ENCODE results near the gene PCDHB10.
"Not testable (repeated sequence)": the region's sequence is repeated elsewhere in the genome, so short reads cannot be mapped to it uniquely, and the experiment has no call there.

Gene PCDHB10

DNA sequence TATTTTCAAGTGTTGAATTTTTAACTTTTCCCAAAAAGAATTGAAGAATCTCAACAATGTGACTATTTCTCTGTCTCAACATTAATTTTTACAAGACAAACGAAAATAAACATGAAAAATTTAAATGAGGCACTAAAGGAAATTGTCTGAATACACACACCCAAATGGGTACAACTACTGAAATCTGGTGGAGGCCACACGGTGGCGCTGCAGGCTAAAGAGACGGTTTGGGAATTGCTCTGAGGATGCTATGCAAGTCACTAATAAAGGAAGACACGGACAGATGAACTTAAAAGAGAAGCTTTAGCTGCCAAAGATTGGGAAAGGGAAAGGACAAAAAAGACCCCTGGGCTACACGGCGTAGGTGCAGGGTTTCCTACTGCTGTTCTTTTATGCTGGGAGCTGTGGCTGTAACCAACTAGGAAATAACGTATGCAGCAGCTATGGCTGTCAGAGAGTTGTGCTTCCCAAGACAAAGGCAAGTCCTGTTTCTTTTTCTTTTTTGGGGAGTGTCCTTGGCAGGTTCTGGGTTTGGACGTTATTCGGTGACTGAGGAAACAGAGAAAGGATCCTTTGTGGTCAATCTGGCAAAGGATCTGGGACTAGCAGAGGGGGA, at the start of gene PCDHB10:
TSS of gene PCDHB10 (plus strand) at position 244 of the 616 bp plus-strand sequence. CDS start at position 444, 200 bp downstream.
- peak; percentile 89 for DNase-seq

DNA sequence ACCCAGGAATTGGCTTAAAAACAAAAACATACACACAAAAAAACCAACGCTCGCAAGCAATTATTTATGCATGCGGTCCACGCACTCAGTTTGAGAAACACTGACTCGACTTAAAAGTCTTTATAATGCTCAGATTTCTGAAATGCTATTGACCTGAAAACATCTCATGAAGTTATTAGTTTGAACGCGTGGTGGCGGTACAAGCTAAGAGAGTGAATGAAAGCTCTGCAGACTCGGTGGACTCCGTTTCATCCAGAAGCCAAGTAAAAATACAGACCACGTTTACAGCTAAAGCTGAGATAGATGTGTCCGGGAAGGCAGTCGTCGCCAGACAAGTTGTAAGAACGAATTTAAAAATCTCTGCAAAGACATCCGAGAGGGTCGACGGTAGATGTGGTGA, 42.3 kb upstream of the PCDHB10 start, which contains the start of gene PCDHB6:
TSS of gene PCDHB6 (plus strand) at position 246 of the 400 bp plus-strand sequence. CDS start 201 bp downstream, outside the sequence.
- peak; percentile 46 for DNase-seq

DNA sequence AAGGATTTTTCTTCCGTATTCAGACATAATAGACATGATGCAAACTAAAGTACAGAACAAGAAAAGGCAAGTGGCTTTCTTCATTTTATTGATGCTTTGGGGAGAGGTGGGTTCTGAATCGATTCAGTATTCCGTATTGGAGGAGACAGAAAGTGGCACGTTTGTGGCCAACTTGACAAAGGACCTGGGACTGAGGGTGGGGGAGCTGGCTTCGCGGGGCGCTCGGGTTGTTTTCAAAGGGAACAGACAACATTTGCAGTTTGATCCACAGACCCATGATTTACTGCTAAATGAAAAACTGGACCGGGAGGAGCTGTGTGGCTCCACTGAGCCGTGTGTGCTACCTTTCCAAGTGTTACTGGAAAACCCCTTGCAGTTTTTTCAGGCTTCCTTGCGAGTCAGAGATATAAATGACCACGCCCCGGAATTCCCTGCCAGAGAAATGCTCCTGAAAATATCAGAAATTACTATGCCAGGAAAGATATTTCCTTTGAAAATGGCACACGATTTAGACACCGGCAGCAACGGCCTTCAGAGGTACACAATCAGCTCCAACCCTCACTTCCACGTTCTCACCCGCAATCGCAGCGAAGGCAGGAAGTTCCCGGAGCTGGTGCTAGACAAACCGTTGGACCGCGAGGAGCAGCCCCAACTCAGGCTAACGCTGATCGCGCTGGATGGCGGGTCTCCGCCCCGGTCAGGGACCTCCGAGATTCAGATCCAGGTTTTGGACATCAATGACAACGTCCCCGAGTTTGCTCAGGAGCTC, 41.7 kb upstream of the PCDHB10 start:
- DNase-seq, result no peak

DNA sequence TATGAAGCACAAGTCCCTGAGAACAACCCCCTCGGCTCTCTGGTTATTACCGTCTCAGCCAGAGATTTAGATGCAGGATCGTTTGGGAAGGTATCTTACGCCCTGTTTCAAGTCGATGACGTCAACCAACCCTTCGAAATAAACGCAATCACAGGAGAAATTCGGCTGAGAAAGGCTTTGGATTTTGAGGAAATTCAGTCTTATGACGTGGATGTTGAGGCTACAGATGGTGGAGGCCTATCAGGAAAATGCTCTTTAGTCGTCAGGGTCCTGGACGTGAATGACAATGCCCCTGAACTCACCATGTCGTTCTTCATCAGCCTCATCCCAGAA, 41.2 kb upstream of the PCDHB10 start:
- DNase-seq, result no peak

DNA sequence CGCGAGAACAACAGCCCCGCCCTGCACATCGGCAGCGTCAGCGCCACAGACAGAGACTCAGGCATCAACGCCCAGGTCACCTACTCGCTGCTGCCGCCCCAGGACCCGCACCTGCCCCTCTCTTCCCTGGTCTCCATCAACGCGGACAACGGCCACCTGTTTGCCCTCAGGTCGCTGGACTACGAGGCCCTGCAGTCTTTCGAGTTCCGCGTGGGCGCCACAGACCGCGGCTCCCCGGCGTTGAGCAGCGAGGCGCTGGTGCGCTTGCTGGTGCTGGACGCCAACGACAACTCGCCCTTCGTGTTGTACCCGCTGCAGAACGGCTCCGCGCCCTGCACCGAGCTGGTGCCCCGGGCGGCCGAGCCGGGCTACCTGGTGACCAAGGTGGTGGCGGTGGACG, 40.5 kb upstream of the PCDHB10 start:
- DNase-seq, result not testable (repeated sequence)

DNA sequence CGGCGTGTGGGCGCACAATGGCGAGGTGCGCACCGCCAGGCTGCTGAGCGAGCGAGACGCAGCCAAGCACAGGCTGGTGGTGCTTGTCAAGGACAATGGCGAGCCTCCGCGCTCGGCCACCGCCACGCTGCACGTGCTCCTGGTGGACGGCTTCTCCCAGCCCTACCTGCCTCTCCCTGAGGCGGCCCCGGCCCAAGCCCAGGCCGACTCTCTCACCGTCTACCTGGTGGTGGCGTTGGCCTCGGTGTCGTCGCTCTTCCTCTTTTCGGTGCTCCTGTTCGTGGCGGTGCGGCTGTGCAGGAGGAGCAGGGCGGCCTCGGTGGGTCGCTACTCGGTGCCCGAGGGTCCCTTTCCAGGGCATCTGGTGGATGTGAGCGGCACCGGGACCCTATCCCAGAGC, 40.1 kb upstream of the PCDHB10 start:
- not testable (repeated sequence) for DNase-seq

DNA sequence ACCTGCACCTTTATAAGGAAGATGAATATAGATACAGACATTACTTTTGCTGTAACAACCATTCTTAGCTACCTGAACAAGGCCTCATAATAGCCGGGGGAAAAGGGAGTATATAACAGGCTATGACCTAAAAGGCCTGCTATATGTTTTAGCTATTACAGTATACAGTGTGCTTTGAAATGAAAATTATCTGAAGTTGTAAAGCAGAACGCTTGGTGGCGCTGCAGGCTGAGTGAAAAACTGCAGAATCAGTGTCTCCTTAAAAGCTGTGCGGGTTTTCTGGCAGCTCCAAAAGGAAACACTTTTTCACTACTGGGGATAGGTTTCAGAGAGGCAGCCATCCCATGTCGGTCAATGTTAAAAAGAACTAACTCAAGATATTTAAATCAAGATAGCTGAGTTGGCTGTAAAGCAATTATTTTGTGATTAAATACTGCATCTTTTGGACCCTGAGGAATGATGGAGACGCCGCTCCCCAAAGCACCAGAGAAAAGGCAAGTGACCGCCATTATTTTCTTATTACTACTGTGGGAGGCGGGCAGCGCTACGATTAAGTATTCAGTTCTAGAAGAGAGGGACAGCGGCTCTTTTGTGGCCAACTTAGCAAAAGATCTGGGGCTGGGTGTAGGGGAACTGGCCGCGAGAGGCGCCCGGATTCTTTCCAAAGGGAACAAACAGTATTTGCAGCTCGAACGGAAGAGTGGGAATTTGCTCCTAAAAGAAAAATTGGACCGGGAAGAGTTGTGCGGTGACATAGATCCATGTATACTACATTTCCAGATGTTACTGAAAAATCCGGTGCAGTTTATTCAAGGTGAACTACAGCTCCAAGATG, 36.4 kb upstream of the PCDHB10 start:
- peak; percentile 80 for DNase-seq

DNA sequence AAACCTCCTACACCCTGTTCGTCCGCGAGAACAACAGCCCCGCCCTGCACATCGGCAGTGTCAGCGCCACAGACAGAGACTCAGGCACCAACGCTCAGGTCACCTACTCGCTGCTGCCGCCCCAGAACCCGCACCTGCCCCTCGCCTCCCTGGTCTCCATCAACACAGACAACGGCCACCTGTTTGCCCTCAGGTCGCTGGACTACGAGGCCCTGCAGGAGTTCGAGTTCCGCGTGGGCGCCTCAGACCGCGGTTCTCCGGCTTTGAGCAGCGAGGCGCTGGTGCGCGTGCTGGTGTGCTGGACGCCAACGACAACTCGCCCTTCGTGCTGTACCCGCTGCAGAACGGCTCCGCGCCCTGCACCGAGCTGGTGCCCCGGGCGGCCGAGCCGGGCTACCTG, 34.8 kb upstream of the PCDHB10 start:
- not testable (repeated sequence) for DNase-seq

DNA sequence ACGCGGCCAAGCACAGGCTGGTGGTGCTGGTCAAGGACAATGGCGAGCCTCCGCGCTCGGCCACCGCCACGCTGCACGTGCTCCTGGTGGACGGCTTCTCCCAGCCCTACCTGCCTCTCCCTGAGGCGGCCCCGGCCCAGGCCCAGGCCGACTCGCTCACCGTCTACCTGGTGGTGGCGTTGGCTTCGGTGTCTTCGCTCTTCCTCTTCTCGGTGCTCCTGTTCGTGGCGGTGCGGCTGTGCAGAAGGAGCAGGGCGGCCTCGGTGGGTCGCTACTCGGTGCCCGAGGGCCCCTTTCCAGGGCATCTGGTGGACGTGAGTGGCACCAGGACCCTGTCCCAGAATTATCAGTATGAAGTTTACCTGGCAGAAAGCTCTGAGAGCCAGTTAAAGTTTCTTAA, 34.3 kb upstream of the PCDHB10 start:
- DNase-seq, result not testable (repeated sequence)

DNA sequence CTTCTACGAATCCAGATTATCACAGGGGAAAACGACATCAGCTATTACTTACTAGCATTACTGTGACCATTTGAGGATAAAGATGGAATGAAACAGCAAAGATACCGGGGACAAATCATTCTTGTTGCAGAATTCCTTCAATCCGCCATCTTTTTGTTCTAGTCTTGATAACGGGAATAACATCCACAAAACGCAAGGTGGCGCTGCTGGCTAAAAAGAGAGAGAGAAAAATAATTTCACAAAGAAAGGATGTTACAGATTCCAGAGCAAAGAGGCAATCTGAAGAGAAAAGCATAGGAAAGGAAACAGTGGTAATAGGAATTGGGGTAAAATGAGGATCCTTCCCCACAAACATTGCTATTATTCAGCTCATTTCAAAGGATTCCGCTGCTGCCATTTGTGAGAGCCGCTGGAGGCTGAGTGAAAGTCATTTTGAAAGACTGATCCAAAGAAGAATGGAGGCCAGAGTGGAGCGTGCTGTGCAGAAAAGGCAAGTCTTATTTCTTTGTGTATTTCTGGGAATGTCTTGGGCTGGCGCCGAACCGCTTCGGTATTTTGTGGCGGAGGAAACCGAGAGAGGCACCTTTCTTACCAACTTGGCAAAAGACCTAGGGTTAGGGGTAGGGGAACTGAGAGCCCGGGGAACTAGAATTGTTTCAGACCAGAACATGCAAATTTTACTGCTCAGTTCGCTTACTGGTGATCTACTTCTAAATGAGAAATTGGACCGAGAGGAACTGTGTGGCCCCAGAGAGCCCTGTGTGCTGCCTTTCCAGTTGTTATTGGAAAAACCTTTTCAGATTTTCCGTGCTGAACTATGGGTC, 19.6 kb upstream of the PCDHB10 start, which contains the start of gene PCDHB7:
TSS of gene PCDHB7 (plus strand) at position 264 of the 824 bp plus-strand sequence. CDS start at position 456, 192 bp downstream.
- DNase-seq, result peak; percentile 70

DNA sequence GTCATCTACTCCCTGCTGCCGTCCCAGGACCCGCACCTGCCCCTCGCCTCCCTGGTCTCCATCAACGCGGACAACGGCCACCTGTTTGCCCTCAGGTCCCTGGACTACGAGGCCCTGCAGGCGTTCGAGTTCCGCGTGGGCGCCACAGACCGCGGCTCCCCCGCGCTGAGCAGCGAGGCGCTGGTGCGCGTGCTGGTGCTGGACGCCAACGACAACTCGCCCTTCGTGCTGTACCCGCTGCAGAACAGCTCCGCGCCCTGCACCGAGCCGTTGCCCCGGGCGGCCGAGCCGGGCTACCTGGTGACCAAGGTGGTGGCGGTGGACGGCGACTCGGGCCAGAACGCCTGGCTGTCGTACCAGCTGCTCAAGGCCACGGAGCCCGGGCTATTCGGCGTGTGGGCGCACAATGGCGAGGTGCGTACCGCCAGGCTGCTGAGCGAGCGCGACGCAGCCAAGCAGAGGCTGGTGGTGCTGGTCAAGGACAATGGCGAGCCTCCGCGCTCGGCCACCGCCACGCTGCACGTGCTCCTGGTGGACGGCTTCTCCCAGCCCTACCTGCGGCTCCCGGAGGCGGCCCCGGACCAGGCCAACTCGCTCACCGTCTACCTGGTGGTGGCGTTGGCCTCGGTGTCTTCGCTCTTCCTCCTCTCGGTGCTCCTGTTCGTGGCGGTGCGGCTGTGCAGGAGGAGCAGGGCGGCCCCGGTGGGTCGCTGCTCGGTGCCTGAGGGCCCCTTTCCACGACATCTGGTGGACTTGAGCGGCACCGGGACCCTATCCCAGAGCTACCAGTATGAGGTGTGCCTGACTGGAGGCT, 17.7 kb upstream of the PCDHB10 start:
- DNase-seq, result not testable (repeated sequence)

DNA sequence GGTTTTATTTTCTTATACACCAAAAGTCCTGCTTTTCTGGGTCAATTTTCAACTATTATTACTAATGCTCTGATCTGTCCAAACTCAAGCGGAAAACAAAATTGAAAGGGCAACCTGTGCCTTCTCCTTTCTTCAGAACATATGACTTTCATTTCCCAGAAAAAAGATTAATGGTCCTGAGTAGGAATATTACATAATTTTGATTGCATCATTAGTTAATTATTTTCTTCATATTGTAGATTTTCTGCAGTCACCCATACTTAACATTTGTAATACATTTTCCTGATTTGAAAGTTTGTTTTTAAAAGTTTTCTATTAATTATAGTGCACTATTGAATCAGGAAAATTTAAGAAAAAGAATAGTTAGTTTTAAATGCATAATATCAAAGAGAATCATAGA, 16.2 kb upstream of the PCDHB10 start:
- no peak for DNase-seq

DNA sequence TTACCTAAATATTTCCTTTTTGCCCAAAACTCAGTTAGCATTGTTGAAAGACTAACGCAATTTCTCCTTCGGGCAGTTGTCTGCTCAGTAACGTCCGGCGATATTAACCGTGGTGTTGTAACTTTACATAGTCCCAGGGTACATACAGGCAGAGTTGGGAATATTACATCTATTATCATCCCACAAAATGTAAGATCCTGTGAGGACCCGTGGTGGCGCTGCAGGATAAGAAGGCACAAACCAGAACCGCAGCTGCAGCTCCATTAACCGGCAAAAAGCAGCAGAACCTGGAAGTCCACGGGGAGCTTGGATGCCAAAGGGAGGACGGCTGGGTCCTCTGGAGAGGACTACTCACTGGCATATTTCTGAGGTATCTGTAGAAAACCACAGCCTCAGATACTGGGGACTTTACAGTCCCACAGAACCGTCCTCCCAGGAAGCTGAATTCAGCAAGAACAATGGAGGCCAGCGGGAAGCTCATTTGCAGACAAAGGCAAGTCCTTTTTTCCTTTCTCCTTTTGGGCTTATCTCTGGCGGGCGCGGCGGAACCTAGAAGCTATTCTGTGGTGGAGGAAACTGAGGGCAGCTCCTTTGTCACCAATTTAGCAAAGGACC, 14.5 kb upstream of the PCDHB10 start, which contains the start of gene PCDHB8:
TSS of gene PCDHB8 (plus strand) at position 214 of the 615 bp plus-strand sequence. CDS start at position 459, 245 bp downstream.
- peak; percentile 65 for DNase-seq

DNA sequence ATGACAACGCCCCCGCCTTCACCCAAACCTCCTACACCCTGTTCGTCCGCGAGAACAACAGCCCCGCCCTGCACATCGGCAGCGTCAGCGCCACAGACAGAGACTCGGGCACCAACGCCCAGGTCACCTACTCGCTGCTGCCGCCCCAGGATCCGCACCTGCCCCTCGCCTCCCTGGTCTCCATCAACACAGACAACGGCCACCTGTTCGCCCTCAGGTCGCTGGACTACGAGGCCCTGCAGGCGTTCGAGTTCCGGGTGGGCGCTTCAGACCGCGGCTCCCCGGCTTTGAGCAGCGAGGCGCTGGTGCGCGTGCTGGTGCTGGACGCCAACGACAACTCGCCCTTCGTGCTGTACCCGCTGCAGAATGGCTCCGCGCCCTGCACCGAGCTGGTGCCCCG, 12.8 kb upstream of the PCDHB10 start:
- DNase-seq, result not testable (repeated sequence)

DNA sequence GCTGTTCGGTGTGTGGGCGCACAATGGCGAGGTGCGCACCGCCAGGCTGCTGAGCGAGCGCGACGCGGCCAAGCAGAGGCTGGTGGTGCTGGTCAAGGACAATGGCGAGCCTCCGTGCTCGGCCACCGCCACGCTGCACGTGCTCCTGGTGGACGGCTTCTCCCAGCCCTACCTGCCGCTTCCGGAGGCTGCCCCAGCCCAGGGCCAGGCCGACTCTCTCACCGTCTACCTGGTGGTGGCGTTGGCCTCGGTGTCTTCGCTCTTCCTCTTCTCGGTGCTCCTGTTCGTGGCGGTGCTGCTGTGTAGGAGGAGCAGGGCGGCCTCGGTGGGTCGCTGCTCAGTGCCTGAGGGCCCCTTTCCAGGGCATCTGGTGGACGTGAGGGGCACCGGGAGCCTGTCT, 12.3 kb upstream of the PCDHB10 start:
- not testable (repeated sequence) for DNase-seq

DNA sequence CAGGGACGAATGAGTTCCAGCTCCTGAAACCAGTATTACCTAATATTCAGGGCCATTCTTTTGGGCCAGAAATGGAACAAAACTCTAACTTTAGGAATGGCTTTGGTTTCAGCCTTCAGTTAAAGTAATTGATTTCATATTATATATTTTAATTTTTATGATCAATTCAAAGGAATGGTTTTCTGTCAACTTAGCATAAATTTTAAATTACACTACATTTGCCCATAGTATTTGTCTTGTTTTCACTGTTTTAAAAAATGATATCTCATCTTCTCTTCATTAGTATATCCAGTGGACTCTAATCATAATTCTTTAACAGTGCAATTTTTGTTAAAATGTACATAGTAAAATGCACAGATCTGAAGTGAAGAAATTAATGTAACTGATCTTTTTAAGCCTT, 11.8 kb upstream of the PCDHB10 start:
- no peak for DNase-seq

DNA sequence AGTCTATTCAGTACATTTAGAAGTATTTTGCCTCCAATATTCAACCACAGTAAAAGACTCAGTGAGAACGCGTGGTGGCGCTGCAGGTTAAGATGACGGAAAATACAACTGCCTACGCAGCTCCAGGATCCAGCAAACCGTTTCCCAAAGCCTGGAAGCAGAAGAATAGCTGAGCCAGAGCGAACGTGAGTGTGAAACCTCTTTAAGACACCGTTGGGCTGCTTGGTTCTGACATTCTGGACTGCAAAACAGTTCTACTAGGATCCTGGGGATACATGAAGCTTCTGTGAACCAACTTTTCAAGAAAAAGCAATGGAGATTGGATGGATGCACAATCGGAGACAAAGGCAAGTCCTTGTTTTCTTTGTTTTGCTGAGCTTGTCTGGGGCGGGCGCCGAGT, 9.9 kb upstream of the PCDHB10 start, which contains the start of gene PCDHB16:
TSS of gene PCDHB16 (plus strand) at position 140 of the 400 bp plus-strand sequence. CDS start at position 313, 173 bp downstream.
- DNase-seq, result peak; percentile 24

DNA sequence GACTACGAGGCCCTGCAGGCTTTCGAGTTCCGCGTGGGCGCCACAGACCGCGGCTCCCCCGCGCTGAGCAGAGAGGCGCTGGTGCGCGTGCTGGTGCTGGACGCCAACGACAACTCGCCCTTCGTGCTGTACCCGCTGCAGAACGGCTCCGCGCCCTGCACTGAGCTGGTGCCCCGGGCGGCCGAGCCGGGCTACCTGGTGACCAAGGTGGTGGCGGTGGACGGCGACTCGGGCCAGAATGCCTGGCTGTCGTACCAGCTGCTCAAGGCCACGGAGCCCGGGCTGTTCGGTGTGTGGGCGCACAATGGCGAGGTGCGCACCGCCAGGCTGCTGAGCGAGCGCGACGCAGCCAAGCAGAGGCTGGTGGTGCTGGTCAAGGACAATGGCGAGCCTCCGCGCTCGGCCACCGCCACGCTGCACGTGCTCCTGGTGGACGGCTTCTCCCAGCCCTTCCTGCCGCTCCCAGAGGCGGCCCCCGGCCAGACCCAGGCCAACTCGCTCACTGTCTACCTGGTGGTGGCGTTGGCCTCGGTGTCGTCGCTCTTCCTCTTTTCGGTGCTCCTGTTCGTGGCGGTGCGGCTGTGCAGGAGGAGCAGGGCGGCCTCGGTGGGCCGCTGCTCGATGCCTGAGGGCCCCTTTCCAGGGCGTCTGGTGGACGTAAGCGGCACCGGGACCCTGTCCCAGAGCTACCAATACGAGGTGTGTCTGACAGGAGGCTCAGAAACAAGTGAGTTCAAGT, 7.9 kb upstream of the PCDHB10 start:
- not testable (repeated sequence) for DNase-seq

DNA sequence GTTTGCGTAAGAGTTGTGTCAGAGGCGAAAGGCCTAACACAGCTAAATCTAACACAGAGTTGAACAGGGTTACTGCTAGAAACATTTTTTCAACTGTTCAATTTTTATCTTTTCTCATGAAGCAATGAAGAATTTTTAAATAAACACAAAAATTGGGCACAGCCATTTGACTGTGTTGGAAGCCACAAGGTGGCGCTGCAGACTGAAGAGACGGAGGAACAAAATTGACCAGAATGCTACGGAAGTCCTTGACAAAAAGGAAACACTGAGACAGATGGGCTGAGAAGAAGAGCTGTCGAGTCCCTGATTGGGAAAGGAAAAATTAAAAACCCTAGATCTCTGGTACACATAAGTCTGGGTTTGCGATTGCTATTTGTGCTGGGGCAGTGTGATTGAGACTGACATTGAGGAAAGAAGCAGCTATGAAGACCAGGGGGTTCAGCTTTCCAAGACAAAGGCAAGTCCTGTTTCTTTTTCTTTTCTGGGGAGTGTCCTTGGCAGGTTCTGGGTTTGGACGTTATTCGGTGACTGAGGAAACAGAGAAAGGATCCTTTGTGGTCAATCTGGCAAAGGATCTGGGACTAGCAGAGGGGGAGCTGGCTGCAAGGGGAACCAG, 5.1 kb upstream of the PCDHB10 start, which contains the start of gene PCDHB9:
TSS of gene PCDHB9 (plus strand) at position 265 of the 616 bp plus-strand sequence. CDS start at position 423, 158 bp downstream.
- peak; percentile 75 for DNase-seq

Measured in NCI-H748 treated with DMSO at 0.1 percent for 48 hours (cell line).